ENCODE measurements around the gene LRRC37A. TPM values are rescaled to one million over a fixed set of nuclear protein-coding genes. Genes with fewer than 3 reads are reported as not detected.

LRRC37A gene
- total and polyA plus RNA-seq, 9 of the 15 experiments (the other 6 are each of a cell fraction or from before 2014, with no cell fraction given): 0.14 to 3.1 (median 1.8) TPM

DNA sequence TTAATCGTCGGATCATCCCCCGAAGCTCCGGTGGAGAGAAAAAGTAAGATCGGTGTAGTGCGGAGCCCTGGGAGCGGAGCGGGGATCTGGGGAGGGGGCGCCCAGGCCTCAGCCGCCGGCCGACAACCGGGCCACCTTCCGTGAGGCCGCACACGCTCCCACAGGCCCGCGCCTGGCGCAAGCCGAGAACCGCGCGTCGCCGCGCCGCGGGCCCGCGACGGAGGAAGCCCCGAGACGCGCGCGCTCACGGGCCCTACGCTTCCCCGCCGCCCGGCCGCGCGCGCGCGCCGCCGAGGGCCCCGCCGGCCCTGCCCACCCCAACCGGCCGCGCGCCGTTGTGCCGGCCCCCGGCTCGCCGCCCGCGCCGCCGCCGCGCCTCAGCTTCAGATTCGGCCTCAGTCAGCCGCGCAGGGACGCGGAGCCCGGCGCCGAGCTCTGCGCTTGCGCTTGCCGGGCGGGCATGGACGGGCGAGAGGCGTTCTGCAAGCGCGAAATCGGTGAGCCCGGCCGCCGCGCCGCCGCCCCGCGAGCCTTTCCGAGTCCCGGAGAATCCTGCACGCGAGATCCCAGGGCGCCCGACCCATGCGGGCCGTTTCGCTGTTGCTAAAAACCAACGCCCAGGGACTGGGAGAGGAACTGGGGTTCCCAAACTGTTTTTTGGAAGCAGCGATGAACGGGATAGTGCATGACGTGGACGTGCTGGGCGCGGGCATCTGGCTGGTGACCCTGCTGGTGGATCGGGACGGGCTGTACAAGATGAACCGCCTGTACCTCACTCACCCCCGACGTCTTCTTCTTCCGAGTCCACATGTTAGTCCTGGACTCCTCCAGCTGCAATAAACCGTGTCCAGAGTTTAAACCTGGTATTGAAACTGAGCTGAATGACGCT, 28.0 kb upstream of the LRRC37A start (continued):
- TF ChIP-seq, protein P1, sequence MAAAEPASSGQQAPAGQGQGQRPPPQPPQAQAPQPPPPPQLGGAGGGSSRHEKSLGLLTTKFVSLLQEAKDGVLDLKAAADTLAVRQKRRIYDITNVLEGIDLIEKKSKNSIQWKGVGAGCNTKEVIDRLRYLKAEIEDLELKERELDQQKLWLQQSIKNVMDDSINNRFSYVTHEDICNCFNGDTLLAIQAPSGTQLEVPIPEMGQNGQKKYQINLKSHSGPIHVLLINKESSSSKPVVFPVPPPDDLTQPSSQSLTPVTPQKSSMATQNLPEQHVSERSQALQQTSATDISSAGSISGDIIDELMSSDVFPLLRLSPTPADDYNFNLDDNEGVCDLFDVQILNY (CRISPR knock-in tag; IDR thresholded peaks at IDR 0.05): no peak
- TF ChIP-seq ZNF561 (CRISPR knock-in tag; conservative IDR thresholded peaks at IDR 0.05) (no peak), TCF3 (CRISPR knock-in tag; IDR thresholded peaks at IDR 0.05) (no peak), POLR3G (IDR thresholded peaks at IDR 0.05; ENCODE audit: extremely low read depth, insufficient read length, insufficient replicate concordance) (no peak), ZNF263 (CRISPR knock-in tag; IDR thresholded peaks at IDR 0.05; ENCODE audit: borderline replicate concordance) (peak; percentile 48; the same call in 1 of the 2 replicates), RBM17 (IDR thresholded peaks at IDR 0.05; ENCODE audit: borderline replicate concordance, low read depth, low read length) (no peak), NCOA4 (IDR thresholded peaks at IDR 0.05; ENCODE audit: partially characterized antibody) (no peak), NFE2L1 (tag; IDR thresholded peaks at IDR 0.05; ENCODE audit: borderline replicate concordance, low read depth) (no peak), YBX1 (IDR thresholded peaks at IDR 0.05) (no peak), ZNF584 (CRISPR knock-in tag; IDR thresholded peaks at IDR 0.05; ENCODE audit: low read depth) (peak; percentile 97), GABPB1 (CRISPR knock-in tag; IDR thresholded peaks at IDR 0.05) (peak; percentile 30; the same call in 1 of the 2 replicates), THRB (CRISPR knock-in tag; conservative IDR thresholded peaks at IDR 0.05) (no peak), ZBTB8A (IDR thresholded peaks at IDR 0.05; ENCODE audit: partially characterized antibody) (no peak), ZC3H4 (CRISPR knock-in tag; IDR thresholded peaks at IDR 0.05; ENCODE audit: borderline replicate concordance) (no peak; the same call in 1 of the 2 replicates), ZNF431 (CRISPR knock-in tag; IDR thresholded peaks at IDR 0.05) (peak; percentile 66; the same call in 1 of the 2 replicates)
- TF ChIP-seq, protein P2, sequence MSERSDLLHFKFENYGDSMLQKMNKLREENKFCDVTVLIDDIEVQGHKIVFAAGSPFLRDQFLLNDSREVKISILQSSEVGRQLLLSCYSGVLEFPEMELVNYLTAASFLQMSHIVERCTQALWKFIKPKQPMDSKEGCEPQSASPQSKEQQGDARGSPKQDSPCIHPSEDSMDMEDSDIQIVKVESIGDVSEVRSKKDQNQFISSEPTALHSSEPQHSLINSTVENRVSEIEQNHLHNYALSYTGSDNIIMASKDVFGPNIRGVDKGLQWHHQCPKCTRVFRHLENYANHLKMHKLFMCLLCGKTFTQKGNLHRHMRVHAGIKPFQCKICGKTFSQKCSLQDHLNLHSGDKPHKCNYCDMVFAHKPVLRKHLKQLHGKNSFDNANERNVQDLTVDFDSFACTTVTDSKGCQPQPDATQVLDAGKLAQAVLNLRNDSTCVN (CRISPR knock-in tag; IDR thresholded peaks at IDR 0.05): no peak
- TF ChIP-seq, protein P3, sequence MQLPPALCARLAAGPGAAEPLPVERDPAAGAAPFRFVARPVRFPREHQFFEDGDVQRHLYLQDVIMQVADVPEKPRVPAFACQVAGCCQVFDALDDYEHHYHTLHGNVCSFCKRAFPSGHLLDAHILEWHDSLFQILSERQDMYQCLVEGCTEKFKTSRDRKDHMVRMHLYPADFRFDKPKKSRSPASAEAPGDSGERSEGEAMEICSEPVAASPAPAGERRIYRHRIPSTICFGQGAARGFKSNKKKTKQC (CRISPR knock-in tag; IDR thresholded peaks at IDR 0.05): no peak
- TF ChIP-seq, protein P4, sequence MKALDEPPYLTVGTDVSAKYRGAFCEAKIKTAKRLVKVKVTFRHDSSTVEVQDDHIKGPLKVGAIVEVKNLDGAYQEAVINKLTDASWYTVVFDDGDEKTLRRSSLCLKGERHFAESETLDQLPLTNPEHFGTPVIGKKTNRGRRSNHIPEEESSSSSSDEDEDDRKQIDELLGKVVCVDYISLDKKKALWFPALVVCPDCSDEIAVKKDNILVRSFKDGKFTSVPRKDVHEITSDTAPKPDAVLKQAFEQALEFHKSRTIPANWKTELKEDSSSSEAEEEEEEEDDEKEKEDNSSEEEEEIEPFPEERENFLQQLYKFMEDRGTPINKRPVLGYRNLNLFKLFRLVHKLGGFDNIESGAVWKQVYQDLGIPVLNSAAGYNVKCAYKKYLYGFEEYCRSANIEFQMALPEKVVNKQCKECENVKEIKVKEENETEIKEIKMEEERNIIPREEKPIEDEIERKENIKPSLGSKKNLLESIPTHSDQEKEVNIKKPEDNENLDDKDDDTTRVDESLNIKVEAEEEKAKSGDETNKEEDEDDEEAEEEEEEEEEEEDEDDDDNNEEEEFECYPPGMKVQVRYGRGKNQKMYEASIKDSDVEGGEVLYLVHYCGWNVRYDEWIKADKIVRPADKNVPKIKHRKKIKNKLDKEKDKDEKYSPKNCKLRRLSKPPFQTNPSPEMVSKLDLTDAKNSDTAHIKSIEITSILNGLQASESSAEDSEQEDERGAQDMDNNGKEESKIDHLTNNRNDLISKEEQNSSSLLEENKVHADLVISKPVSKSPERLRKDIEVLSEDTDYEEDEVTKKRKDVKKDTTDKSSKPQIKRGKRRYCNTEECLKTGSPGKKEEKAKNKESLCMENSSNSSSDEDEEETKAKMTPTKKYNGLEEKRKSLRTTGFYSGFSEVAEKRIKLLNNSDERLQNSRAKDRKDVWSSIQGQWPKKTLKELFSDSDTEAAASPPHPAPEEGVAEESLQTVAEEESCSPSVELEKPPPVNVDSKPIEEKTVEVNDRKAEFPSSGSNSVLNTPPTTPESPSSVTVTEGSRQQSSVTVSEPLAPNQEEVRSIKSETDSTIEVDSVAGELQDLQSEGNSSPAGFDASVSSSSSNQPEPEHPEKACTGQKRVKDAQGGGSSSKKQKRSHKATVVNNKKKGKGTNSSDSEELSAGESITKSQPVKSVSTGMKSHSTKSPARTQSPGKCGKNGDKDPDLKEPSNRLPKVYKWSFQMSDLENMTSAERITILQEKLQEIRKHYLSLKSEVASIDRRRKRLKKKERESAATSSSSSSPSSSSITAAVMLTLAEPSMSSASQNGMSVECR (CRISPR knock-in tag; IDR thresholded peaks at IDR 0.05): no peak

All from K562 (cell line).